Measurements from ENCODE around the gene CLCN7. TPM values are rescaled to one million over a fixed set of nuclear protein-coding genes. Genes with fewer than 3 reads are reported as not detected.

CLCN7 gene
- total and polyA plus RNA-seq, 2 of the 8 experiments (the other 6 are each of a cell fraction or from before 2014, with no cell fraction given) = 38.6 to 81.5 TPM

- WGBS, 2 experiments (ENCODE audit: extremely low coverage in 1 of 2, insufficient coverage in 1 of 2, insufficient read length in 1 of 2, insufficient replicate concordance in 2 of 2, low coverage in 1 of 2, low lambda C conversion rate in 2 of 2, missing lambda C conversion rate in 1 of 2) = 89% methylated on average over 29 of the region's 35 CpGs; no CpG with 5 or more reads in 1 of the 2 experiments
- H3K14ac ChIP-seq (ENCODE audit: insufficient read length) = no peak within 1 kb of the TSS
- H3K23me2 ChIP-seq (ENCODE audit: low read depth, low read length) = no peaks in the 10 kb centered on the region
- no peak within 1 kb of the TSS for H2BK5ac ChIP-seq (ENCODE audit: low read depth, low read length)
- H2BK20ac ChIP-seq (ENCODE audit: low read length) = no peak within 1 kb of the TSS
- no peak within 1 kb of the TSS for H2BK120ac ChIP-seq (replicated peaks; ENCODE audit: low read depth, low read length)
- FAIRE-seq (no peak), DNase-seq (ENCODE audit: low read depth in 1 of 2, low spot score in 2 of 2) (no peak)
- H3K4me2 ChIP-seq (ENCODE audit: insufficient read depth in 1 of 2, low read depth in 2 of 2, low read length in 2 of 2) = no peak within 1 kb of the TSS
- H4K20me1 ChIP-seq (replicated peaks in 1 of 2; ENCODE audit: control insufficient read depth in 1 of 2, insufficient read depth in 2 of 2, low read length in 2 of 2) = no peaks in the 10 kb centered on the region
- ChIA-PET CTCF (ENCODE audit: partially characterized antibody) (interaction anchor here (1.0 to 1.5 kb wide), 6 partner anchors 16 to 106 kb away, joined by 3 to 4 read pairs (median 3); no protein-coding TSS in a partner anchor), POLR2A (ENCODE audit: partially characterized antibody) (interaction anchor here (0.7 to 4.3 kb wide), 4 partner anchors 8 to 64 kb away, joined by 3 to 22 read pairs (median 12); partner anchors contain the start of genes CCDC154 and UQCC4)
- peak within 1 kb of the TSS; percentile 68; the same call in 1 of the 2 replicates for H4K8ac ChIP-seq (ENCODE audit: extremely low read depth, insufficient read depth, low read length)
- no peak within 1 kb of the TSS for H3K56ac ChIP-seq (replicated peaks; ENCODE audit: insufficient read length, low read depth, low read length)
- no peak within 1 kb of the TSS for H3K4ac ChIP-seq (replicated peaks; ENCODE audit: insufficient read length, low read depth, low read length)
- no peak within 1 kb of the TSS for H2BK12ac ChIP-seq (ENCODE audit: low read depth, low read length)
- H3K4me3 ChIP-seq (ENCODE audit: extremely low read depth in 1 of 4, insufficient read depth in 2 of 4, low read depth in 3 of 4, low read length in 4 of 4) = no peak within 1 kb of the TSS
- no peaks in the 10 kb centered on the region for H3K27me3 ChIP-seq (replicated peaks in 1 of 4; ENCODE audit: control insufficient read depth in 3 of 4, extremely low read depth in 1 of 4, insufficient read depth in 3 of 4, low read length in 3 of 4)
- no peak within 1 kb of the TSS for H2AFZ ChIP-seq (ENCODE audit: low read length)
- H2AK5ac ChIP-seq (ENCODE audit: low read depth, low read length) = no peak within 1 kb of the TSS
- H4K5ac ChIP-seq (ENCODE audit: insufficient read length, low read depth, low read length) = no peak within 1 kb of the TSS
- H3K27ac ChIP-seq (ENCODE audit: low read depth, low read length) = no peak within 1 kb of the TSS
- H3K9ac ChIP-seq (replicated peaks in 1 of 4; ENCODE audit: extremely low read depth in 1 of 4, low read depth in 3 of 4, low read length in 3 of 4) = no peak within 1 kb of the TSS
- no peak within 1 kb of the TSS for H3K23ac ChIP-seq (ENCODE audit: insufficient read length)
- H3K18ac ChIP-seq (ENCODE audit: extremely low read depth, low read length) = no peak within 1 kb of the TSS
- H3K36me3 ChIP-seq (ENCODE audit: control insufficient read depth in 2 of 4, insufficient read depth in 4 of 4, low read length in 3 of 4) = no peaks in the 10 kb centered on the region
- H3K9me3 ChIP-seq (ENCODE audit: insufficient read depth in 2 of 2, low read depth in 1 of 2, low read length in 1 of 2) = no peaks in the 10 kb centered on the region
- no peak within 1 kb of the TSS for H4K91ac ChIP-seq (replicated peaks; ENCODE audit: insufficient read length, low read length)
- H3K79me1 ChIP-seq (ENCODE audit: low read depth, low read length) = no peaks in the 10 kb centered on the region
- H3K79me2 ChIP-seq (ENCODE audit: control insufficient read depth in 1 of 2, insufficient read depth in 2 of 2, low read length in 2 of 2) = no peaks in the 10 kb centered on the region
- H3K4me1 ChIP-seq (replicated peaks in 1 of 4; ENCODE audit: control insufficient read depth in 3 of 4, insufficient read depth in 4 of 4, low read length in 3 of 4) = no peaks in the 10 kb centered on the region; a peak in 2 of 7 replicates
- no peak within 1 kb of the TSS for H2BK15ac ChIP-seq (ENCODE audit: low read length)
- TF ChIP-seq CHD1 (IDR thresholded peaks at IDR 0.05; ENCODE audit: low read depth, low read length) (no peak), POLR2AphosphoS5 (IDR thresholded peaks at IDR 0.05; ENCODE audit: low read depth, low read length) (no peak), TAF7 (optimal IDR thresholded peaks at IDR 0.05; ENCODE audit: borderline replicate concordance, low read depth, low read length) (no peak), BCL11A (IDR thresholded peaks at IDR 0.05; ENCODE audit: low read depth in 2 of 2, low read length in 2 of 2) (no peak), RXRA (IDR thresholded peaks at IDR 0.05; ENCODE audit: insufficient read depth, low read depth, low read length) (no peak), SP2 (IDR thresholded peaks at IDR 0.05; ENCODE audit: low read length) (no peak), TCF12 (IDR thresholded peaks at IDR 0.05; ENCODE audit: low read depth, low read length) (no peak), HDAC2 (IDR thresholded peaks at IDR 0.05; ENCODE audit: borderline replicate concordance in 1 of 2, low read depth in 2 of 2, low read length in 2 of 2) (no peak), POLR2A (IDR thresholded peaks at IDR 0.05; ENCODE audit: control extremely low read depth in 1 of 2, low read depth in 2 of 2, low read length in 2 of 2) (no peak), SIN3A (conservative IDR thresholded peaks at IDR 0.05 in 1 of 2, IDR thresholded peaks at IDR 0.05 in 1 of 2; ENCODE audit: low read depth in 1 of 2, low read length in 2 of 2) (no peak), SIRT6 (IDR thresholded peaks at IDR 0.05; ENCODE audit: low read length) (no peak)
- TF ChIP-seq, protein P1, sequence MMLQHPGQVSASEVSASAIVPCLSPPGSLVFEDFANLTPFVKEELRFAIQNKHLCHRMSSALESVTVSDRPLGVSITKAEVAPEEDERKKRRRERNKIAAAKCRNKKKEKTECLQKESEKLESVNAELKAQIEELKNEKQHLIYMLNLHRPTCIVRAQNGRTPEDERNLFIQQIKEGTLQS (IDR thresholded peaks at IDR 0.05; ENCODE audit: insufficient read depth, low read depth, low read length) = no peak
These were observed 43.9 kb downstream of the CLCN7 start, which contains the start of gene PERCC1 for GRCh38 chr16:1430759-1431496. Gene PERCC1 (plus strand): TSS chr16:1431078. CDS start chr16:1432594, 1,516 bp downstream.
